GM20431 (cell line): ENCODE results near the gene SYNCRIP.
"Not testable (repeated sequence)": the region's sequence is repeated elsewhere in the genome, so short reads cannot be mapped to it uniquely, and the experiment has no call there.

Experiments
- in situ Hi-C: fragments of 300-500 bp; cut with MseI, MboI; formaldehyde crosslinking; loops from one replicate; pipeline ENCODE4 v1.15.0; 2020; ENCODE audit warnings: low sequenced_read_pairs; ENCODE audit not compliant: unreplicated experiment

The SYNCRIP gene

GRCh38 chr6:85602100-85602499 lies 40.6 kb downstream of the SYNCRIP start:
- in situ Hi-C loops, result no loop called here

- in situ Hi-C loops, result no loop called here
Measured at GRCh38 chr6:85600713-85601313, 41.9 kb downstream of the SYNCRIP start.

GRCh38 chr6:85594197-85594930 lies 48.3 kb downstream of the SYNCRIP start:
- in situ Hi-C loops, result no loop called here

DNA sequence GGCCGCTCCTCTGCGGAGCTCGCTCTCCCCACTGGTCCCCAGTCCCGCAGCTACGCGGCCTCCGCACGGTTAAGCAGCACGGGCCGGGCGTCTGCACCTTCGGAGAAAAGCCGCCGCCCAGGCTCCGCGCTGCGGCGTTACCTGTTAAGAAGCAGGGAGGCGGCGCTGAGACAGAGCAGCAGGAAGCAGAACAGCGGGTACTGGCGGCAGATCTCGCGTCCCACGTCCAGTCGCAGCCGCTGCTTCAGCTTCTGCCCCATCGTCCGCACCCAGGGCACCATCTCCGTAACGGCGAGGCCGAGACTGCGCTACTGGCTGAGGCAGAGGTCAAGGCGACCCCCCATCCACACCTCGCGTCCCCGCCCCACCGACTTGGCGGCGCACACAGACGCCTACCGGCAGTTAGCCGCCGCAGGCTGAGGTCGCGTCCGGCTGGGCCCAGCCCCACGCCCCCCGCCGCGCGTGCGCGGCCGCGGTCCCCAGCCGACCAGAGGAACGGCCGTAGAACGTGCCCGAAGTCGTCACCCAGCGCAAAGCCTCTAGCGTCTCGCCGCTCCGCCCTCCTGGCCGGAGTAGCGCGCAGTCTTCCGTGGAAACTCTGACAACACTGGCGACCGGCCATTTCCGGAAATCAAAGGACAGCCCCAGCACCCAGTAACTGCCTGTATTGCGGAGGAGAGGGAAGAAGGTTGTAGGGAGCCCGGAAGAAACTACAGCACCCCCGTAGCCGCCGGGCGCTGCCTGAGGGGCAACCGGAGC lies 49.1 kb downstream of the SYNCRIP start, which contains the start of gene SNX14:
TSS of gene SNX14 (minus strand) at position 421 of the 759 bp plus-strand sequence. CDS start at position 281, 140 bp downstream.
- in situ Hi-C loops, result no loop called here

- in situ Hi-C loops, result no loop called here
Measured at GRCh38 chr6:85592033-85592432, 50.7 kb downstream of the SYNCRIP start.

- in situ Hi-C loops, result no loop called here
Measured at GRCh38 chr6:85591207-85591606, 51.5 kb downstream of the SYNCRIP start.

DNA sequence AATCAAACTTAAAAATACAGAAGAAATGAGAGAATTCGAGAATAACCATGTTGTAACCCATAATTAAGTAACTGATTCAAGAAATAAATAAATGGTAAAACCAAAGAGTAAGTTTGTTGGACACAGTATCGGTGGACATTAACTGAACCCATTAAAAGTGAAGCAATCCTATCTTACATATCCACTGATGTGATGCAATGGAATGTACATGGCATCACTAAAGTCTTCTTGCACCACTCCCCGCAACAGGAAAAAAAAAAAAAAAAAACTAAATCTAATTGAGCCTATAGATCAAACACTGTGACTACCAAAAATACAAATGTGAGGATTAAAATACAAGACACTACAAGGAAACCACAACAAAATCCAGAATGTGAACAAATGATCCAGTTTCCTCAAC lies 56.9 kb downstream of the SYNCRIP start:
- in situ Hi-C loops, result no loop called here

- in situ Hi-C loops, result not testable (repeated sequence)
Measured at GRCh38 chr6:85582832-85583231, 59.9 kb downstream of the SYNCRIP start.

- in situ Hi-C loops, result no loop called here
Measured at GRCh38 chr6:85581572-85581971, 61.1 kb downstream of the SYNCRIP start.

- in situ Hi-C loops, result no loop called here
Measured at GRCh38 chr6:85580878-85581267, 61.8 kb downstream of the SYNCRIP start.

DNA sequence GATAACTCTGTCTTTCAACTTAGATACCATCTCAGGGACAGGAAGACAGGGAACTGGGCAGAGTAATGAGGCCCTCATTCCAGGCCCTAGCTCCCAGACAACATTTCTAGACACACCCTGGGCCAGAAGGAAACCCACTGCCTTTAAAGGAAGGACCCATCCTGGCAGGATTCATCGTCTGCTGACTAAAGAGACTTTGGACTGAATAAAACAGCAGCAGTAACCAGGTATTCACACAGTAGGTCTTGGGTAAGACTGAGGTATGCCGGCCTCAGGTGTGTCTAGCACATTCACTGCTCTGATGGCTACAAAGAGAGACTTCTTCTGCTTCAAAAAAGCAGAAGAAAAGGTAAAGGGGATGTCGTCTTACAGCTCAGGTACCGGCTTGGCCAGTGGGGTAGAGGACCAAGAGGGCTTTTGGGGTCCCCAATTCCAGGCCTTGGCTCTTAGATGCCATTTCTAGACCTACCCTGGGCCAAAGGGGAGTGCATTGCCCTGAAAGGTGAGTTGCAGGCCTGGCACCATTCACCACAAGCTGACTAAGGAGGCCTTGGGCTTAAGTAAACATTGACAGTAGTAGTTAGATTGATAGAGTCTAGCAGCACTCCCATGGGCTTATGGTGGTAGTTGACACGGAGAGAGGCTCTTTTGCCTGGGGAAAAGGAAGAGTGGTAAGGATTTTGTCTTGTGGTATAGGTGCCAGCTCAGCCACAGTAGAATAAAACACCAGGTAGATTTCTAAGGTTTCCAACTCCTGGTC lies 62.4 kb downstream of the SYNCRIP start:
- in situ Hi-C loops, result no loop called here

DNA sequence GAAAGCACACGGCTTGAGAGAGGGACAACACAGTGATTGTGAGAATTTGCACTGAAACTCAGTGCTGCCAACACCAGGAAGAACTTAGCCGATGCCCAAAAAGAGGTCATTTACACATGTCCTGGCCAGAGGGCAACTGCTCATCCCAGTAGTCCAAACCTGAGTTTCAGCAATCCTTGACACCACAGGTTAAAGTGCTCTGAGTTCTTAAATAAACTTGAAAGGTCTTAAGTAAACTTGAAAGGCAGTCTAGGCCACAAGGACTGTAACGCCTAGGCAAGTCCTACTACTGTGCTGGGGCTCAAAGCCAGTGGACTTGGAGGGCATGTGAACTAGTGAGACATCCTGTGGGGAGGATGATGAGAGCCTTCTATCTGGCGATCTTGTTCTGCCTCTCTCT lies 63.1 kb downstream of the SYNCRIP start:
- in situ Hi-C loops, result no loop called here

GRCh38 chr6:85576476-85576875 lies 66.2 kb downstream of the SYNCRIP start:
- in situ Hi-C loops, result no loop called here

- in situ Hi-C loops, result no loop called here
Measured at GRCh38 chr6:85574932-85575598, 67.6 kb downstream of the SYNCRIP start.

DNA sequence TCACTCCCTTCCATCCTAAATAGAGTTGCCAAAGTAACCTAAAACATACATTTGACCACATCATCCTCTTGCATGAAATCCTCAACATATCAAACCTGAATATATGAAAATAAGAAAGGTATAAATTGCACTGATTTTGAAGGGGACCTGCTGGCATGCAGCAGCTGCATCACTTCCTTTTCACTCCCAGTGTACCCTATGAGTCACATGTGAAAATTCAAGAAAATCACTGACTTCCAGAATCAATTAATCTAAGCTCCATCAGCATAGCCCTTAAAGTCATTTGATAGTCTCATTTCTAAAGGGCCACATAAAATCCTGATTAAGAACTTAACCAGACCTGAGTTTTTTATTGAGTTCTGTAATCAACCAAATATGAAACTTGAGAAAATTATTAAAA lies 73.4 kb downstream of the SYNCRIP start:
- in situ Hi-C loops, result no loop called here

- in situ Hi-C loops, result no loop called here
Measured at GRCh38 chr6:85568411-85568810, 74.3 kb downstream of the SYNCRIP start.

GRCh38 chr6:85565736-85566135 lies 77.0 kb downstream of the SYNCRIP start:
- in situ Hi-C loops, result no loop called here

GRCh38 chr6:85564223-85564622 lies 78.5 kb downstream of the SYNCRIP start:
- in situ Hi-C loops, result not testable (repeated sequence)
